ENCODE measurements around the gene HIF1AN. TPM values are rescaled to one million over a fixed set of nuclear protein-coding genes. Genes with fewer than 3 reads are reported as not detected.

The HIF1AN gene
- total and polyA plus RNA-seq, 2 of the 8 experiments (the other 6 are each of a cell fraction or from before 2014, with no cell fraction given), result 10.9 to 62.8 TPM

- no peak for TF ChIP-seq RAD21 (IDR thresholded peaks at IDR 0.05 in 1 of 2, conservative IDR thresholded peaks at IDR 0.05 in 1 of 2; ENCODE audit: low read depth in 2 of 2, low read length in 2 of 2)
- TF ChIP-seq PHF8 (conservative IDR thresholded peaks at IDR 0.05; ENCODE audit: low read depth, low read length), result peak; percentile 88
- TF ChIP-seq YY1 (IDR thresholded peaks at IDR 0.05; ENCODE audit: low read depth, low read length), result peak; percentile 91
- no peak for TF ChIP-seq HDAC6 (IDR thresholded peaks at IDR 0.05; ENCODE audit: low read depth, low read length)
- TF ChIP-seq GTF2F1 (IDR thresholded peaks at IDR 0.05; ENCODE audit: borderline replicate concordance, low read depth, low read length), result no peak
- peak; percentile 39; the same call in 1 of the 2 replicates for TF ChIP-seq RBBP5 (IDR thresholded peaks at IDR 0.05; ENCODE audit: borderline replicate concordance, low read depth, low read length)
- TF ChIP-seq EZH2 (IDR thresholded peaks at IDR 0.05; ENCODE audit: low read depth, low read length, severe bottlenecking), result no peak
- TF ChIP-seq TAF7 (optimal IDR thresholded peaks at IDR 0.05; ENCODE audit: borderline replicate concordance, low read depth, low read length), result peak; percentile 18
- TF ChIP-seq EGR1 (IDR thresholded peaks at IDR 0.05; ENCODE audit: borderline replicate concordance, low read depth, low read length), result no peak
- TF ChIP-seq, protein P1, sequence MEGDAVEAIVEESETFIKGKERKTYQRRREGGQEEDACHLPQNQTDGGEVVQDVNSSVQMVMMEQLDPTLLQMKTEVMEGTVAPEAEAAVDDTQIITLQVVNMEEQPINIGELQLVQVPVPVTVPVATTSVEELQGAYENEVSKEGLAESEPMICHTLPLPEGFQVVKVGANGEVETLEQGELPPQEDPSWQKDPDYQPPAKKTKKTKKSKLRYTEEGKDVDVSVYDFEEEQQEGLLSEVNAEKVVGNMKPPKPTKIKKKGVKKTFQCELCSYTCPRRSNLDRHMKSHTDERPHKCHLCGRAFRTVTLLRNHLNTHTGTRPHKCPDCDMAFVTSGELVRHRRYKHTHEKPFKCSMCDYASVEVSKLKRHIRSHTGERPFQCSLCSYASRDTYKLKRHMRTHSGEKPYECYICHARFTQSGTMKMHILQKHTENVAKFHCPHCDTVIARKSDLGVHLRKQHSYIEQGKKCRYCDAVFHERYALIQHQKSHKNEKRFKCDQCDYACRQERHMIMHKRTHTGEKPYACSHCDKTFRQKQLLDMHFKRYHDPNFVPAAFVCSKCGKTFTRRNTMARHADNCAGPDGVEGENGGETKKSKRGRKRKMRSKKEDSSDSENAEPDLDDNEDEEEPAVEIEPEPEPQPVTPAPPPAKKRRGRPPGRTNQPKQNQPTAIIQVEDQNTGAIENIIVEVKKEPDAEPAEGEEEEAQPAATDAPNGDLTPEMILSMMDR (IDR thresholded peaks at IDR 0.05; ENCODE audit: control extremely low read depth in 1 of 3, insufficient read depth in 1 of 3, low read depth in 1 of 3, low read length in 3 of 3), result no peak
- no peak for TF ChIP-seq RNF2 (IDR thresholded peaks at IDR 0.05; ENCODE audit: borderline replicate concordance, low read depth, low read length, missing control alignments, poor library complexity, severe bottlenecking)
- no peak for TF ChIP-seq MAFK (IDR thresholded peaks at IDR 0.05; ENCODE audit: low read depth, low read length)
- TF ChIP-seq NRF1 (IDR thresholded peaks at IDR 0.05; ENCODE audit: low read depth, low read length), result peak; percentile 65
- TF ChIP-seq BRCA1 (IDR thresholded peaks at IDR 0.05; ENCODE audit: low read depth, low read length), result no peak
- no peak for TF ChIP-seq SP1 (IDR thresholded peaks at IDR 0.05; ENCODE audit: low read depth, low read length)
- TF ChIP-seq SP2 (IDR thresholded peaks at IDR 0.05; ENCODE audit: low read length), result no peak
- no peak for TF ChIP-seq JUN (IDR thresholded peaks at IDR 0.05; ENCODE audit: low read depth, low read length)
- no peak for TF ChIP-seq BACH1 (IDR thresholded peaks at IDR 0.05; ENCODE audit: low read length)
- no peak for TF ChIP-seq SP4 (IDR thresholded peaks at IDR 0.05; ENCODE audit: low read length)
- no peak for TF ChIP-seq EP300 (IDR thresholded peaks at IDR 0.05; ENCODE audit: borderline replicate concordance in 1 of 2, low read depth in 2 of 2, low read length in 2 of 2)
- no peak for TF ChIP-seq CBX8 (IDR thresholded peaks at IDR 0.05; ENCODE audit: borderline replicate concordance, low read depth, low read length)
These were observed 6.1 kb upstream of the HIF1AN start, which contains the start of gene NDUFB8 (continued) for GRCh38 chr10:100529475-100530298.

All from H1 (cell line).